K562 (cell line): ENCODE measurements around the gene ISYNA1. TPM values are rescaled to one million over a fixed set of nuclear protein-coding genes. Genes with fewer than 3 reads are reported as not detected.
A peak's percentile ranks its signal among the peaks of the same experiment; 100 is the strongest.

Experiments used
- ATAC-seq: fragments of 200-7000 bp; cut with Tn5 transposase; 3 replicates; pipeline ENCODE4 v1.9.1; 2020; ENCODE audit warnings: moderate library complexity
- Bru-seq: library from RNA; stranded (reverse); fragments of 400-500 nt; gene quantifications from one replicate; lab custom pipeline; 2021; lab: Mats Ljungman, UMichigan
- BruChase-seq, 2 experiments: library from RNA; stranded (reverse); fragments of 400-500 nt; gene quantifications; one replicate each; lab custom pipeline; 2021; lab: Mats Ljungman, UMichigan
- BruUV-seq: library from RNA; stranded (reverse); fragments of 400-500 nt; replicated peaks from 2 replicates; lab custom pipeline; 2021; lab: Mats Ljungman, UMichigan
- CTCF ChIA-PET: fragments of 300-600 bp; formaldehyde crosslinking; extraction: SDS; loops from one replicate; lab custom pipeline; 2021; ENCODE audit warnings: low intra/inter-chr PET ratio; lab: Yijun Ruan, JAX
- POLR2A ChIA-PET: fragments of 300-600, 350-650 bp; sonication (Branson Sonifier 250); formaldehyde crosslinking; extraction: SDS; loops from one replicate; lab custom pipeline; 2021; ENCODE audit warnings: antibody characterized with exemption, inconsistent platforms; lab: Yijun Ruan, JAX
- DNase-seq, 4 experiments: peaks; one replicate each; pipeline versions ENCODE4 v3.0.0 to v3.0.0-alpha.2; 2011 to 2018; ENCODE audit warnings: low spot score in 3 of 4, mixed read lengths in 3 of 4; ENCODE audit errors: extremely low read depth in 1 of 4
- FAIRE-seq: peaks from 2 replicates; lab custom pipeline; 2011; peaks lifted over from hg19 to GRCh38; lab: Jason Lieb, UNC
- H2AFZ ChIP-seq: 2 replicates; pipeline ENCODE4 v1.6.0; 2011; ENCODE audit warnings: low read depth, low read length, control low read depth, inconsistent platforms
- H3K27ac ChIP-seq: fragments of 200-600 bp; 3 replicates; pipeline ENCODE4 v1.8.0; 2011; ENCODE audit warnings: low read depth, mild to moderate bottlenecking, control low read depth, inconsistent platforms, low read length, moderate library complexity, mixed read lengths; ENCODE audit errors: extremely low read depth
- H3K27me3 ChIP-seq, 2 experiments: fragments of 300-600 bp in 1 of 2; 2 replicates in 1 of 2; 3 replicates in 1 of 2; pipeline versions ENCODE4 v1.6.0 to v1.8.0; 2011; ENCODE audit warnings: inconsistent platforms in 2 of 2, low read length in 2 of 2, mild to moderate bottlenecking in 1 of 2, mixed read lengths in 1 of 2, moderate library complexity in 1 of 2; ENCODE audit not compliant: control insufficient read depth in 2 of 2, insufficient read depth in 2 of 2
- H3K36me3 ChIP-seq: fragments of 300-600 bp; 3 replicates; pipeline ENCODE4 v1.8.0; 2011; ENCODE audit warnings: mild to moderate bottlenecking, low read length, inconsistent platforms; ENCODE audit not compliant: control insufficient read depth, insufficient read depth
- H3K4me1 ChIP-seq, 2 experiments: fragments of 200-600 bp in 1 of 2; replicated peaks in 1 of 2; 2 replicates in 1 of 2; 3 replicates in 1 of 2; pipeline versions ENCODE4 v1.5.1 to v1.8.0; 2011; ENCODE audit warnings: inconsistent platforms in 2 of 2, low read length in 2 of 2, mild to moderate bottlenecking in 1 of 2, mixed read lengths in 1 of 2, moderate library complexity in 1 of 2; ENCODE audit not compliant: control insufficient read depth in 2 of 2, insufficient read depth in 2 of 2
- H3K4me2 ChIP-seq: 2 replicates; pipeline ENCODE4 v1.6.1; 2011; ENCODE audit warnings: low read length, control low read depth, inconsistent platforms, mixed read lengths; ENCODE audit not compliant: insufficient read depth
- H3K4me3 ChIP-seq: fragments of 200-600 bp; sonication (generic), shearing (Covaris generic); 2 replicates; pipeline ENCODE4 v1.5.1; 2016; ENCODE audit warnings: control low read depth, inconsistent platforms
- H3K79me2 ChIP-seq: fragments of 200-600 bp; 3 replicates; pipeline ENCODE4 v1.8.0; 2011; ENCODE audit warnings: low read length, inconsistent platforms; ENCODE audit not compliant: control insufficient read depth, insufficient read depth
- H3K9ac ChIP-seq, 2 experiments: 2 replicates each; pipeline versions ENCODE4 v1.6.0 to v1.6.1; 2011; ENCODE audit warnings: low read depth in 2 of 2, low read length in 2 of 2, control low read depth in 1 of 2, inconsistent platforms in 1 of 2, mild to moderate bottlenecking in 1 of 2, mixed read lengths in 1 of 2; ENCODE audit not compliant: insufficient read depth in 1 of 2
- H3K9me1 ChIP-seq: one replicate; pipeline ENCODE4 v1.6.0; 2011; ENCODE audit warnings: inconsistent platforms, mild to moderate bottlenecking, low read length, moderate library complexity; ENCODE audit not compliant: control insufficient read depth, insufficient read depth
- H3K9me3 ChIP-seq: replicated peaks from 2 replicates; pipeline ENCODE4 v1.5.1; 2011; ENCODE audit warnings: low read depth, low read length, inconsistent platforms; ENCODE audit not compliant: control insufficient read depth, insufficient read depth
- H4K20me1 ChIP-seq: replicated peaks from 2 replicates; pipeline ENCODE4 v1.6.1; 2011; ENCODE audit warnings: low read length, inconsistent platforms, mixed read lengths; ENCODE audit not compliant: control insufficient read depth, insufficient read depth
- CAMTA2 ChIP-seq: fragments of 250-450 bp; sonication (Bioruptor Pico); conservative IDR thresholded peaks from 2 replicates; pipeline ENCODE4 v1.5.1; 2022
- KDM5B ChIP-seq: fragments of 200-600 bp; sonication (generic); IDR thresholded peaks from 2 replicates; pipeline ENCODE4 v1.6.1; 2012; ENCODE audit warnings: low read depth, mild to moderate bottlenecking, moderate library complexity, low read length, control low read depth, inconsistent platforms; ENCODE audit not compliant: insufficient replicate concordance
- MBD2 ChIP-seq: sonication (generic); IDR thresholded peaks from 2 replicates; pipeline ENCODE4 v1.6.1; 2016; ENCODE audit warnings: low read depth, borderline replicate concordance
- OTX1 ChIP-seq: fragments of 450-650 bp; formaldehyde crosslinking; IDR thresholded peaks from 2 replicates; pipeline ENCODE4 v1.4.0; 2022; ENCODE audit warnings: mild to moderate bottlenecking
- SIN3A ChIP-seq, 2 experiments: fragments of 150-350 bp in 1 of 2; IDR thresholded peaks; 2 replicates each; pipeline ENCODE4 v1.6.1; 2011 to 2016; ENCODE audit warnings: borderline replicate concordance in 2 of 2, low read depth in 2 of 2, low read length in 2 of 2, mild to moderate bottlenecking in 2 of 2, moderate library complexity in 2 of 2; ENCODE audit not compliant: control insufficient read depth in 1 of 2
- ZNF143 ChIP-seq: sonication (generic); formaldehyde crosslinking; IDR thresholded peaks from 2 replicates; pipeline ENCODE4 v1.9.0; 2022; ENCODE audit warnings: mild to moderate bottlenecking, missing genetic modification reagents
- ZNF431 ChIP-seq: sonication (generic); formaldehyde crosslinking; IDR thresholded peaks from 2 replicates; pipeline ENCODE4 v1.8.0; 2022; ENCODE audit warnings: mild to moderate bottlenecking, missing genetic modification reagents
- WGBS: fragments of 100-300 bp; shearing (Covaris generic); methylation state at CpG from one replicate; pipeline ENCODE4 v1.1.6; 2016; ENCODE audit warnings: low coverage, mixed read lengths; ENCODE audit not compliant: insufficient coverage; ENCODE audit errors: missing lambda C conversion rate; 5-methylcytosine and 5-hydroxymethylcytosine counted together
- in situ Hi-C: fragments of 300-500 bp; cut with MboI; formaldehyde crosslinking; loops from 4 replicates; pipeline ENCODE4 v1.15.0; 2018; ENCODE audit warnings: inconsistent platforms, mixed read lengths
- intact Hi-C: fragments of 100-400 bp; cut with micrococcal nuclease; formaldehyde crosslinking; loops from 2 replicates; pipeline ENCODE4 v1.14.2; 2022
- long read RNA-seq, 3 experiments: library from polyadenylated mRNA in 2 of 3; library from RNA in 1 of 3; unstranded in 2 of 3; stranded (forward) in 1 of 3; transcript quantifications; one replicate each; pipeline ENCODE4 v2.0.0, GENCODE V29; 2019 to 2022
- polyA minus RNA-seq, 3 experiments: library from RNA; depleted of rRNA, polyadenylated mRNA; stranded (reverse); fragments of >200 nt; gene quantifications; 2 replicates each; pipeline ENCODE4 v1.2.3, GENCODE V29; 2011
- polyA plus RNA-seq, 8 experiments: library from polyadenylated mRNA; depleted of rRNA in 4 of 8; stranded (reverse) in 5 of 8; unstranded in 3 of 8; fragments of >200 nt; fragmentation: Nextera tagmentation in 2 of 8; fragmentation: Illumina TruSeq in 1 of 8; extraction: Ambion mirVana in 2 of 8; extraction: Trizol in 1 of 8; gene quantifications; 2 replicates each; pipeline versions ENCODE4 v1.2.1 to v1.2.3, GENCODE V29; 2011 to 2014; ENCODE audit warnings: inconsistent platforms in 1 of 8, missing spikeins in 1 of 8
- total RNA-seq, 7 experiments: library from RNA; depleted of rRNA in 6 of 7; stranded (reverse); fragments of >200 nt in 6 of 7; fragmentation: Illumina TruSeq in 2 of 7; extraction: Trizol in 2 of 7; gene quantifications; 2 replicates each; pipeline versions ENCODE4 v1.2.1 to v1.2.3, GENCODE V29; 2011 to 2021; ENCODE audit warnings: low replicate concordance in 1 of 7
- TF ChIP-seq, protein P1 (sequence below): sonication (generic); formaldehyde crosslinking; IDR thresholded peaks from 2 replicates; pipeline ENCODE4 v1.8.0; 2022; ENCODE audit warnings: mild to moderate bottlenecking, missing genetic modification reagents
- TF ChIP-seq, protein P2 (sequence below): fragments of 250-450 bp; sonication (Bioruptor Pico); IDR thresholded peaks from 2 replicates; pipeline ENCODE4 v1.5.0; 2022; ENCODE audit warnings: mild to moderate bottlenecking

ISYNA1 gene
- total RNA-seq (2011; cell fraction: chromatin; rRNA removed; ENCODE audit: low replicate concordance), result 155 and 651 TPM in 2 replicates
- 616 and 678 TPM in 2 replicates for total RNA-seq (2011; cell fraction: nucleolus; rRNA removed)
- 226 and 284 TPM in 2 replicates for total RNA-seq (2011; cell fraction: nucleoplasm; rRNA removed)
- total RNA-seq (2014; rRNA removed) (180 and 202 TPM in 2 replicates), total RNA-seq (2014; rRNA removed; fragmentation: Illumina TruSeq; extraction: Trizol) (14.6 and 32.0 TPM in 2 replicates), total RNA-seq (2015; rRNA removed; fragmentation: Illumina TruSeq; extraction: Trizol) (93.2 and 96.8 TPM in 2 replicates), total RNA-seq (2021) (435 and 460 TPM in 2 replicates), polyA plus RNA-seq (2011; rRNA removed) (99.3 and 191 TPM in 2 replicates), polyA plus RNA-seq (2014; fragmentation: Illumina TruSeq; extraction: Trizol) (73.2 and 198 TPM in 2 replicates), polyA plus RNA-seq (2014; fragmentation: Nextera tagmentation; extraction: Ambion mirVana) (10 to 100 TPM; 21.8 to 57.6 TPM), polyA plus RNA-seq (2014; rRNA removed) (376 and 380 TPM in 2 replicates), polyA minus RNA-seq (2011; rRNA and poly(A)+ RNA removed) (36.7 and 52.6 TPM in 2 replicates), Bru-seq, nascent RNA (percentile 94 among the genes with signal in this experiment), BruChase-seq, experiment 1, labeled RNA remaining after a 2-hour chase (percentile 86 among the genes with signal in this experiment), BruChase-seq, experiment 2, labeled RNA remaining after a 6-hour chase (percentile 90 among the genes with signal in this experiment)
- polyA plus RNA-seq (2011; cell fraction: cytosol; rRNA removed), result 148 and 356 TPM in 2 replicates
- polyA plus RNA-seq (2011; cell fraction: nucleus; rRNA removed), result 1,012 and 1,382 TPM in 2 replicates
- 319 and 453 TPM in 2 replicates for polyA plus RNA-seq (2012)
- 173 and 245 TPM in 2 replicates for polyA minus RNA-seq (2011; cell fraction: cytosol; rRNA and poly(A)+ RNA removed)
- polyA minus RNA-seq (2011; cell fraction: nucleus; rRNA and poly(A)+ RNA removed), result 114 and 124 TPM in 2 replicates
- long read RNA-seq, experiment 1, transcript ISYNA1-203 (9 exons, 1,466 nt), result minor isoform, 18 of 709 reads
- long read RNA-seq, experiment 1, transcript ISYNA1-202 (10 exons, 1,703 nt), result minor isoform, 17 of 709 reads
- long read RNA-seq, experiment 1, transcript ISYNA1-201 (11 exons, 2,420 nt), result major isoform, 197 of 709 reads
- long read RNA-seq, experiment 1, transcript ISYNA1-206 (8 exons, 1,691 nt), result minor isoform, 36 of 709 reads
- long read RNA-seq, experiment 1, partial matches to known transcripts, result 266 of 709 reads
- long read RNA-seq, experiment 1, other reads (novel, unspliced or antisense), result 154 of 709 reads
- long read RNA-seq, experiment 2, transcript ISYNA1-201 (11 exons, 2,420 nt), result major isoform, 131 of 312 reads
- long read RNA-seq, experiment 2, transcript ISYNA1-202 (10 exons, 1,703 nt), result minor isoform, 9 of 312 reads
- long read RNA-seq, experiment 2, transcript ISYNA1-211 (8 exons, 2,039 nt), result minor isoform, 6 of 312 reads
- long read RNA-seq, experiment 2, transcript ISYNA1-203 (9 exons, 1,466 nt), result minor isoform, 5 of 312 reads
- long read RNA-seq, experiment 2, partial matches to known transcripts, result 90 of 312 reads
- long read RNA-seq, experiment 2, other reads (novel, unspliced or antisense), result 63 of 312 reads
- long read RNA-seq, experiment 3, transcript ISYNA1-209 (3 exons, 696 nt), result minor isoform, 6 of 253 reads
- long read RNA-seq, experiment 3, transcript ISYNA1-202 (10 exons, 1,703 nt), result minor isoform, 14 of 253 reads
- long read RNA-seq, experiment 3, transcript ISYNA1-201 (11 exons, 2,420 nt), result major isoform, 119 of 253 reads
- long read RNA-seq, experiment 3, transcript ISYNA1-203 (9 exons, 1,466 nt), result minor isoform, 7 of 253 reads
- long read RNA-seq, experiment 3, partial matches to known transcripts, result 47 of 253 reads
- long read RNA-seq, experiment 3, other reads (novel, unspliced or antisense), result 52 of 253 reads

- Histone ChIP-seq H4K20me1 (peaks cover 13% of the 10 kb centered on the region), H3K4me1 (peaks cover 48 to 93% of the 10 kb centered on the region in 2 experiments), H3K9ac (peak within 1 kb of the TSS; percentile 74 to 97), H3K4me3 (peak within 1 kb of the TSS; percentile 77), H3K79me2 (peaks cover 50% of the 10 kb centered on the region), H3K4me2 (peak within 1 kb of the TSS; percentile 88), H3K9me3 (no peaks in the 10 kb centered on the region), H3K9me1 (peaks cover 11% of the 10 kb centered on the region), H3K36me3 (peaks cover 34% of the 10 kb centered on the region), H3K27ac (peak within 1 kb of the TSS; percentile 94), H2AFZ (peak within 1 kb of the TSS; percentile 80), H3K27me3 (no peaks in the 10 kb centered on the region)
- in situ Hi-C loops (no loop called here), intact Hi-C loops (no loop called here)
- ChIA-PET CTCF (interaction anchor here (0.7 kb wide), 1 partner anchor 11 kb away, joined by 3 read pairs; no protein-coding TSS in a partner anchor), POLR2A (interaction anchor here (0.7 to 1.8 kb wide), 4 partner anchors 19 to 158 kb away, joined by 3 to 4 read pairs (median 4); partner anchors contain the start of genes JUND and SSBP4)
- peak; percentile 84 to 94 (median 88) for DNase-seq
- ATAC-seq, result peak; percentile 59
- no peak for FAIRE-seq
- BruUV-seq, result TSS peak; percentile 74
- WGBS, result 1% methylated on average over 47 of the region's 99 CpGs
- TF ChIP-seq, protein P1, sequence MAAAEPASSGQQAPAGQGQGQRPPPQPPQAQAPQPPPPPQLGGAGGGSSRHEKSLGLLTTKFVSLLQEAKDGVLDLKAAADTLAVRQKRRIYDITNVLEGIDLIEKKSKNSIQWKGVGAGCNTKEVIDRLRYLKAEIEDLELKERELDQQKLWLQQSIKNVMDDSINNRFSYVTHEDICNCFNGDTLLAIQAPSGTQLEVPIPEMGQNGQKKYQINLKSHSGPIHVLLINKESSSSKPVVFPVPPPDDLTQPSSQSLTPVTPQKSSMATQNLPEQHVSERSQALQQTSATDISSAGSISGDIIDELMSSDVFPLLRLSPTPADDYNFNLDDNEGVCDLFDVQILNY, result no peak
- TF ChIP-seq ZNF431 (0 out of 2 replicates have a peak, but pooled peaks have one; percentile 18), CAMTA2 (CRISPR knock-in tag) (0 out of 2 replicates have a peak, but pooled peaks have one; percentile 37), MBD2 (0 out of 2 replicates have a peak, but pooled peaks have one; percentile 9), OTX1 (CRISPR knock-in tag) (no peak), KDM5B (peak; percentile 66), SIN3A (IDR thresholded peaks at IDR 0.05; ENCODE audit: borderline replicate concordance in 2 of 2, control insufficient read depth in 1 of 2, low read depth in 2 of 2, low read length in 2 of 2) (peak; percentile 70 to 71; a peak in 2 of 4 replicates), ZNF143 (CRISPR knock-in tag) (no peak)
- TF ChIP-seq, protein P2, sequence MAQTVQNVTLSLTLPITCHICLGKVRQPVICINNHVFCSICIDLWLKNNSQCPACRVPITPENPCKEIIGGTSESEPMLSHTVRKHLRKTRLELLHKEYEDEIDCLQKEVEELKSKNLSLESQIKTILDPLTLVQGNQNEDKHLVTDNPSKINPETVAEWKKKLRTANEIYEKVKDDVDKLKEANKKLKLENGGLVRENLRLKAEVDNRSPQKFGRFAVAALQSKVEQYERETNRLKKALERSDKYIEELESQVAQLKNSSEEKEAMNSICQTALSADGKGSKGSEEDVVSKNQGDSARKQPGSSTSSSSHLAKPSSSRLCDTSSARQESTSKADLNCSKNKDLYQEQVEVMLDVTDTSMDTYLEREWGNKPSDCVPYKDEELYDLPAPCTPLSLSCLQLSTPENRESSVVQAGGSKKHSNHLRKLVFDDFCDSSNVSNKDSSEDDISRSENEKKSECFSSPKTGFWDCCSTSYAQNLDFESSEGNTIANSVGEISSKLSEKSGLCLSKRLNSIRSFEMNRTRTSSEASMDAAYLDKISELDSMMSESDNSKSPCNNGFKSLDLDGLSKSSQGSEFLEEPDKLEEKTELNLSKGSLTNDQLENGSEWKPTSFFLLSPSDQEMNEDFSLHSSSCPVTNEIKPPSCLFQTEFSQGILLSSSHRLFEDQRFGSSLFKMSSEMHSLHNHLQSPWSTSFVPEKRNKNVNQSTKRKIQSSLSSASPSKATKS (CRISPR knock-in tag), result no peak
Observed at GRCh38 chr19:18437491-18438330, at the start of gene ISYNA1. Gene ISYNA1, minus strand, starts transcription at chr19:18438133. Its CDS starts 154 bp downstream, at chr19:18437979.
